GM23338 (cell line): Measurements from ENCODE around the gene TFDP1. TPM values are rescaled to one million over a fixed set of nuclear protein-coding genes. Genes with fewer than 3 reads are reported as not detected.

Experiments
- ATAC-seq: fragments of 200-7000 bp; cut with Tn5 transposase; 3 replicates; pipeline ENCODE4 v1.9.1; 2020
- DNase-seq: peaks from one replicate; pipeline ENCODE4 v3.0.0-alpha.2; 2015; ENCODE audit warnings: low spot score
- H2AFZ ChIP-seq: fragments of 200-600 bp; sonication (generic); 2 replicates; pipeline ENCODE4 v1.8.0; 2016; ENCODE audit warnings: antibody characterized with exemption, mild to moderate bottlenecking, moderate library complexity
- H3F3A ChIP-seq: fragments of 200-600 bp; sonication (generic); replicated peaks from 2 replicates; pipeline ENCODE4 v1.8.0; 2017; ENCODE audit warnings: antibody characterized with exemption, mixed run types, low read depth
- H3K27ac ChIP-seq: fragments of 200-600 bp; sonication (generic); 2 replicates; pipeline ENCODE4 v1.6.1; 2016; ENCODE audit warnings: low read depth
- H3K27me3 ChIP-seq: fragments of 200-600 bp; sonication (generic); 2 replicates; pipeline ENCODE4 v1.8.0; 2016; ENCODE audit warnings: mild to moderate bottlenecking, mixed run types, moderate library complexity; ENCODE audit not compliant: insufficient read depth
- H3K36me3 ChIP-seq: fragments of 200-600 bp; sonication (generic); 2 replicates; pipeline ENCODE4 v1.8.0; 2016; ENCODE audit warnings: mild to moderate bottlenecking; ENCODE audit not compliant: insufficient read depth
- H3K4me1 ChIP-seq: fragments of 200-600 bp; sonication (generic); 2 replicates; pipeline ENCODE4 v1.8.0; 2016; ENCODE audit warnings: mild to moderate bottlenecking, moderate library complexity; ENCODE audit not compliant: insufficient read depth
- H3K4me2 ChIP-seq: fragments of 200-600 bp; sonication (generic); 2 replicates; pipeline ENCODE4 v1.7.1; 2017; ENCODE audit warnings: mixed run types
- H3K4me3 ChIP-seq: fragments of 200-600 bp; sonication (generic); 2 replicates; pipeline ENCODE4 v1.6.1; 2016; ENCODE audit warnings: mixed run types
- H3K79me2 ChIP-seq: fragments of 200-600 bp; sonication (generic); replicated peaks from 2 replicates; pipeline ENCODE4 v1.8.0; 2017; ENCODE audit warnings: mild to moderate bottlenecking; ENCODE audit not compliant: insufficient read depth
- H3K9me2 ChIP-seq: fragments of 200-600 bp; sonication (generic); 2 replicates; pipeline ENCODE4 v1.8.0; 2017; ENCODE audit not compliant: insufficient read depth
- H4K20me1 ChIP-seq: fragments of 200-600 bp; sonication (generic); replicated peaks from 2 replicates; pipeline ENCODE4 v1.8.0; 2017; ENCODE audit warnings: mild to moderate bottlenecking; ENCODE audit not compliant: insufficient read depth
- H3K27ac Mint-ChIP-seq: 2 replicates; pipeline ENCODE4 v1.8.0; 2020; ENCODE audit warnings: inconsistent platforms, mild to moderate bottlenecking, moderate library complexity, mixed read lengths
- H3K27me3 Mint-ChIP-seq: 3 replicates; pipeline ENCODE4 v1.8.0; 2022; ENCODE audit warnings: low read depth, mild to moderate bottlenecking, moderate library complexity, mixed read lengths, inconsistent platforms; ENCODE audit not compliant: insufficient read depth, poor library complexity
- H3K36me3 Mint-ChIP-seq: 3 replicates; pipeline ENCODE4 v1.8.0; 2021; ENCODE audit warnings: low read depth, mild to moderate bottlenecking, inconsistent platforms, moderate library complexity, mixed read lengths
- H3K4me1 Mint-ChIP-seq: 3 replicates; pipeline ENCODE4 v1.8.0; 2020; ENCODE audit warnings: mild to moderate bottlenecking, inconsistent platforms, mixed read lengths
- H3K4me3 Mint-ChIP-seq: 3 replicates; pipeline ENCODE4 v1.8.0; 2021; ENCODE audit warnings: moderate library complexity, mild to moderate bottlenecking, inconsistent platforms, mixed read lengths
- H3K9me3 Mint-ChIP-seq: 3 replicates; pipeline ENCODE4 v1.8.0; 2020; ENCODE audit warnings: moderate library complexity, mild to moderate bottlenecking, inconsistent platforms, mixed read lengths
- CTCF ChIP-seq, 2 experiments: fragments of 200-600 bp in 1 of 2; sonication (generic) in 1 of 2; conservative IDR thresholded peaks; 2 replicates each; pipeline versions ENCODE4 v1.5.1 to v1.6.1; 2016 to 2017; ENCODE audit warnings: antibody characterized with exemption in 2 of 2, low read depth in 2 of 2, mild to moderate bottlenecking in 2 of 2, moderate library complexity in 1 of 2
- ETS1 ChIP-seq: IDR thresholded peaks from 2 replicates; pipeline ENCODE4 v1.6.1; 2016; ENCODE audit warnings: antibody characterized with exemption
- EZH2 ChIP-seq: fragments of 200-600 bp; sonication (generic); IDR thresholded peaks from one replicate; pipeline ENCODE4 v1.8.0; 2017; ENCODE audit warnings: antibody characterized with exemption, mild to moderate bottlenecking, low read depth; ENCODE audit not compliant: unreplicated experiment
- EZH2phosphoT487 ChIP-seq: fragments of 200-600 bp; sonication (generic); IDR thresholded peaks from one replicate; pipeline ENCODE4 v1.8.1; 2018; ENCODE audit warnings: antibody characterized with exemption; ENCODE audit not compliant: unreplicated experiment
- NANOG ChIP-seq: IDR thresholded peaks from 2 replicates; pipeline ENCODE4 v1.6.1; 2016; ENCODE audit warnings: antibody characterized with exemption, borderline replicate concordance
- POLR2AphosphoS5 ChIP-seq: IDR thresholded peaks from 2 replicates; pipeline ENCODE4 v1.6.1; 2016; ENCODE audit warnings: antibody characterized with exemption, low read depth
- REST ChIP-seq: IDR thresholded peaks from one replicate; pipeline ENCODE4 v1.6.1; 2018; ENCODE audit warnings: antibody characterized with exemption; ENCODE audit not compliant: unreplicated experiment
- STAT1 ChIP-seq: IDR thresholded peaks from one replicate; pipeline ENCODE4 v1.6.1; 2016; ENCODE audit warnings: antibody characterized with exemption; ENCODE audit not compliant: unreplicated experiment
- ZNF114 ChIP-seq: fragments of 250-450 bp; sonication (Bioruptor Pico); IDR thresholded peaks from 2 replicates; pipeline ENCODE4 v1.5.0; 2020; ENCODE audit warnings: mild to moderate bottlenecking, moderate library complexity
- ZNF331 ChIP-seq: fragments of 250-450 bp; sonication (Bioruptor Pico); IDR thresholded peaks from 2 replicates; pipeline ENCODE4 v1.5.0; 2020; ENCODE audit warnings: low read depth, mild to moderate bottlenecking, moderate library complexity
- polyA plus RNA-seq: library from polyadenylated mRNA; unstranded; fragments of >200 nt; fragmentation: Nextera tagmentation; extraction: Ambion mirVana; gene quantifications from 2 replicates; pipeline ENCODE4 v1.2.1, GENCODE V29; 2016
- total RNA-seq: library from RNA; depleted of rRNA; stranded (reverse); fragments of >200 nt; shearing (Covaris generic); gene quantifications from 2 replicates; pipeline ENCODE4 v1.2.3, GENCODE V29; 2014

The TFDP1 gene
- total and polyA plus RNA-seq, 2 experiments from 2014 or later: 42.9 to 80.0 TPM

- TF ChIP-seq CTCF (conservative IDR thresholded peaks at IDR 0.05; ENCODE audit: low read depth in 2 of 2): no peak
- no peak for TF ChIP-seq REST
- TF ChIP-seq EZH2: no peak
Measured at GRCh38 chr13:113597391-113598080, 13.0 kb downstream of the TFDP1 start (continued).

GRCh38 chr13:113598081-113598410, 13.5 kb downstream of the TFDP1 start:
- H2AFZ ChIP-seq: no peak overlapping the region
- no peaks in the 10 kb centered on the region for H3K9me2 ChIP-seq
- H3K27me3 ChIP-seq: no peaks in the 10 kb centered on the region
- no peak overlapping the region for H3K4me2 ChIP-seq
- peaks cover 86% of the 10 kb centered on the region for H3K79me2 ChIP-seq
- no peak overlapping the region for H3K4me3 ChIP-seq
- H3K36me3 Mint-ChIP-seq: peaks cover 62% of the 10 kb centered on the region
- H3K27ac Mint-ChIP-seq: no peak overlapping the region
- ATAC-seq: no peak
- H3K27ac ChIP-seq: no peak overlapping the region
- H3K4me1 ChIP-seq: no peaks in the 10 kb centered on the region
- peaks cover 14% of the 10 kb centered on the region for H3K4me1 Mint-ChIP-seq
- 0 out of 3 replicates have a peak, but pooled peaks cover 3% of the 10 kb centered on the region for H3K9me3 Mint-ChIP-seq
- no peak overlapping the region for H3K4me3 Mint-ChIP-seq
- no peak for DNase-seq
- H4K20me1 ChIP-seq: peaks cover 7% of the 10 kb centered on the region
- H3K27me3 Mint-ChIP-seq: peaks cover 15% of the 10 kb centered on the region
- no peaks in the 10 kb centered on the region for H3F3A ChIP-seq
- no peaks in the 10 kb centered on the region for H3K36me3 ChIP-seq
- TF ChIP-seq POLR2AphosphoS5 (no peak), STAT1 (no peak), ZNF331 (no peak), EZH2phosphoT487 (no peak), NANOG (no peak), ETS1 (no peak), CTCF (conservative IDR thresholded peaks at IDR 0.05; ENCODE audit: low read depth in 2 of 2) (no peak), ZNF114 (CRISPR knock-in tag) (no peak)
